NT2/D1 (cell line): ENCODE results near the gene ELF3.

Experiments
- DNase-seq: peaks from one replicate; pipeline ENCODE4 v3.0.0-alpha.2; 2011; ENCODE audit warnings: low read depth, low spot score
- H3K27me3 ChIP-seq: 2 replicates; pipeline ENCODE4 v1.6.0; 2011; ENCODE audit warnings: mild to moderate bottlenecking; ENCODE audit not compliant: insufficient read length, insufficient read depth
- H3K36me3 ChIP-seq: 2 replicates; pipeline ENCODE4 v1.6.1; 2011; ENCODE audit warnings: mild to moderate bottlenecking, low read length, mixed read lengths; ENCODE audit not compliant: insufficient read depth, insufficient read length
- H3K4me1 ChIP-seq: 2 replicates; pipeline ENCODE4 v1.5.1; 2011; ENCODE audit not compliant: insufficient read depth, insufficient read length
- H3K4me3 ChIP-seq: 2 replicates; pipeline ENCODE4 v1.5.1; 2011; ENCODE audit warnings: low read depth; ENCODE audit not compliant: insufficient read length
- H3K9ac ChIP-seq: 2 replicates; pipeline ENCODE4 v1.6.0; 2011; ENCODE audit warnings: low read depth; ENCODE audit not compliant: insufficient read length
- H3K9me3 ChIP-seq: 2 replicates; pipeline ENCODE4 v1.5.1; 2011; ENCODE audit warnings: mild to moderate bottlenecking, low read length; ENCODE audit not compliant: insufficient read depth
- SUZ12 ChIP-seq: IDR thresholded peaks from 2 replicates; pipeline ENCODE4 v1.6.1; 2011; ENCODE audit not compliant: insufficient read length, insufficient read depth; ENCODE audit errors: extremely low read depth
- YY1 ChIP-seq: IDR thresholded peaks from 2 replicates; pipeline ENCODE4 v1.6.1; 2011; ENCODE audit not compliant: insufficient read length, insufficient read depth
- ZNF274 ChIP-seq: IDR thresholded peaks from 2 replicates; pipeline ENCODE4 v1.6.1; 2011; ENCODE audit warnings: mild to moderate bottlenecking, low read depth, low read length

The ELF3 gene

DNA sequence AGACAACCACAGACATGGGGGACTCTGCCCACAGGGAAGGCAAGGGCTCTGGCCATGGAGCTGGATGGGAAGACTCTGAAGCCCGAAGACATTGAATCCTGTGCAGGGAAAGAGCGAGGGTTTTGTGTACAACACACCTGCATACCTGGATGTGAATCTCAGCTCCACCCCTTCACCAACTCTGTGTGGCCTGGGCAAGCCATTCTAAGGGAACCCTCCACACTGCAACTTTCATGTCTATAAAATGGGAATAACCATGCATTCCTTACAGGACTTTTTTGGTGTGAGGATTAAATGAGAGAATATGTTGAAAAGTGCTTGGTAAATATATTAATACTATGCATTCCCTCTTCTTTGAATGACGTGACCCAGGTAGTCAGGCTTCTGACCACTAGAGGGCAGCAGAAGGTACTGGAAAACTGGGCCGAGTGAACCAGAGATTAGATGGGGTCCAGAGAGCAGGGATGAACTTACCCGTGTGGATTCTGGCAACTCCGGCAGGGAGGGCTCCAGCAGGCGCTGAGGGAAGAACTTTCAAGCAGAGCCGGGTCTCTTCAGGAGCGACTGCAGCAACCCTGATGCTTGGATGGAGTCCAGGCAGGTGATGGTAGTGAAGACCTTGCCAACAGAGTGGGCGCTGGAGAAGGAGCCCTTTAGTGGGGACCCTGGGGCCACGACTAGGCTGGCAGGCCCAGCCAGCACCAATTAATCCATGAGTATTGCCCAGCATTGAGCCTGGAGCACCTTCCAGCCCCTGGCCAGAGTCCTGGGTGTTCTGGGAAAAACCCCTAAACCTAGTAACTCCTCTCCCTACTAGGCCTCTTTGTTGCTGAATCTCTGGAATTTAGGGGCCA lies 834 bp upstream of the ELF3 start:
- Histone ChIP-seq H3K9ac (peak overlapping the region; percentile 82), H3K36me3 (peaks cover 48% of the 10 kb centered on the region), H3K9me3 (no peaks in the 10 kb centered on the region), H3K4me3 (peak overlapping the region; percentile 61), H3K27me3 (no peaks in the 10 kb centered on the region), H3K4me1 (peaks cover 36% of the 10 kb centered on the region)
- peak; percentile 82 for DNase-seq
- no peak for TF ChIP-seq ZNF274
- no peak for TF ChIP-seq YY1
- no peak for TF ChIP-seq SUZ12

DNA sequence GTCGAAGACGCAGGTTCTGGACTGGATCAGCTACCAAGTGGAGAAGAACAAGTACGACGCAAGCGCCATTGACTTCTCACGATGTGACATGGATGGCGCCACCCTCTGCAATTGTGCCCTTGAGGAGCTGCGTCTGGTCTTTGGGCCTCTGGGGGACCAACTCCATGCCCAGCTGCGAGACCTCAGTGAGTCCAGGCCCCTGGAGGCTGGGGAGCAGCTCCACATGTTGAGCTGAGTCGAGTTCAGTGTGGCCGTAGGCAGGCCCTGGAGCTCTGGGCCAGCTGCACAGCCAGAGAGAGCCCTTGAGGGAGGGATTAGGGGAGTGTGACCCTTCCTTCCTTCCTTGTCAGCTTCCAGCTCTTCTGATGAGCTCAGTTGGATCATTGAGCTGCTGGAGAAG lies 1.6 kb downstream of the ELF3 start:
- H3K36me3 ChIP-seq = peaks cover 51% of the 10 kb centered on the region
- H3K9me3 ChIP-seq = no peaks in the 10 kb centered on the region
- peaks cover 31% of the 10 kb centered on the region for H3K4me1 ChIP-seq
- TF ChIP-seq YY1 (no peak), SUZ12 (no peak), ZNF274 (no peak)
- H3K9ac ChIP-seq = peak overlapping the region; percentile 18
- no peaks in the 10 kb centered on the region for H3K27me3 ChIP-seq
- DNase-seq = no peak
- H3K4me3 ChIP-seq = no peak overlapping the region

DNA sequence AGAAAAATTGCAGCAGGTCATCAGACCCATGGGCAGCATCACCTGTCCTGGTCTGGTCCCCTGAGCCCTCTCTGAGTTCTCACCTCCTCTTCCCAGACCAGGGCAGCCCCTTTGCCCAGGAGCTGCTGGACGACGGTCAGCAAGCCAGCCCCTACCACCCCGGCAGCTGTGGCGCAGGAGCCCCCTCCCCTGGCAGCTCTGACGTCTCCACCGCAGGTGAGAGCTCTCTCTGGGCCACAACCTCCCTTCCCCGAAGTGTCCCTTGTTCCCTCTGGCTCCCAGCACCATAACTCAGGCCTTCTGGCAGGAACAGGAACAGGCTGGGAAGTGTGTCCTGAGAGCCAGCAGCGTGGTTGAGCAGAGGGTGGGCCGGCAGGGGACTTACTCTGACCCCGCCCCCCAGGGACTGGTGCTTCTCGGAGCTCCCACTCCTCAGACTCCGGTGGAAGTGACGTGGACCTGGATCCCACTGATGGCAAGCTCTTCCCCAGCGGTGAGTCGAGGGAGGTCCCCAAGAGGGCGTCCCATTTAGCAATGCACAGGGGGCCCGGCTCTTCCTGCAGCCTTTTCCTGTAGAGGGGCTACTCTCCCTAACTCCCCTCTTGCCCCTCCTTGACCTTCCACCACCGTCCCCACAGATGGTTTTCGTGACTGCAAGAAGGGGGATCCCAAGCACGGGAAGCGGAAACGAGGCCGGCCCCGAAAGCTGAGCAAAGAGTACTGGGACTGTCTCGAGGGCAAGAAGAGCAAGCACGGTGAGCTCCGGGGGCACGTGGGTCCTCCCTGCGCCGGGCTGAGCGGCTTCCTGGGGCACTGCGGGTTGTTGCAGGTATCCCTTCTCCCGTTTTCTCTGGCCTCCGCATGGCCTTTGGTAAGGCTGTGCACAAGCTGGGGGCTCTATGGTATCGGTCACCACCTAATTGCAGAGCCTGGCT lies 2.4 kb downstream of the ELF3 start:
- H3K36me3 ChIP-seq = peaks cover 51% of the 10 kb centered on the region
- no peak for TF ChIP-seq ZNF274
- TF ChIP-seq SUZ12 = no peak
- no peak for TF ChIP-seq YY1
- no peaks in the 10 kb centered on the region for H3K27me3 ChIP-seq
- H3K9me3 ChIP-seq = no peaks in the 10 kb centered on the region
- DNase-seq = no peak
- no peak overlapping the region for H3K4me3 ChIP-seq
- H3K9ac ChIP-seq = peak overlapping the region; percentile 53
- peaks cover 35% of the 10 kb centered on the region for H3K4me1 ChIP-seq

- no peak overlapping the region for H3K4me3 ChIP-seq
- no peaks in the 10 kb centered on the region for H3K27me3 ChIP-seq
- peaks cover 51% of the 10 kb centered on the region for H3K36me3 ChIP-seq
- H3K9me3 ChIP-seq = no peaks in the 10 kb centered on the region
- TF ChIP-seq SUZ12 = no peak
- no peak for TF ChIP-seq ZNF274
- TF ChIP-seq YY1 = no peak
- H3K9ac ChIP-seq = no peak overlapping the region
- DNase-seq = no peak
- peaks cover 41% of the 10 kb centered on the region for H3K4me1 ChIP-seq
These were observed 3.2 kb downstream of the ELF3 start for GRCh38 chr1:202013603-202014002.

GRCh38 chr1:202014060-202014459 lies 3.7 kb downstream of the ELF3 start:
- TF ChIP-seq SUZ12 (no peak), ZNF274 (no peak), YY1 (no peak)
- Histone ChIP-seq H3K4me3 (no peak overlapping the region), H3K9ac (no peak overlapping the region), H3K4me1 (peaks cover 44% of the 10 kb centered on the region), H3K36me3 (peaks cover 51% of the 10 kb centered on the region), H3K9me3 (no peaks in the 10 kb centered on the region), H3K27me3 (no peaks in the 10 kb centered on the region)
- no peak for DNase-seq

GRCh38 chr1:202014915-202015661 lies 4.7 kb downstream of the ELF3 start:
- DNase-seq = no peak
- H3K9ac ChIP-seq = no peak overlapping the region
- peaks cover 51% of the 10 kb centered on the region for H3K36me3 ChIP-seq
- H3K4me1 ChIP-seq = peaks cover 36% of the 10 kb centered on the region
- H3K9me3 ChIP-seq = no peaks in the 10 kb centered on the region
- no peaks in the 10 kb centered on the region for H3K27me3 ChIP-seq
- TF ChIP-seq ZNF274 = no peak
- TF ChIP-seq YY1 = no peak
- TF ChIP-seq SUZ12 = no peak
- H3K4me3 ChIP-seq = no peak overlapping the region

DNA sequence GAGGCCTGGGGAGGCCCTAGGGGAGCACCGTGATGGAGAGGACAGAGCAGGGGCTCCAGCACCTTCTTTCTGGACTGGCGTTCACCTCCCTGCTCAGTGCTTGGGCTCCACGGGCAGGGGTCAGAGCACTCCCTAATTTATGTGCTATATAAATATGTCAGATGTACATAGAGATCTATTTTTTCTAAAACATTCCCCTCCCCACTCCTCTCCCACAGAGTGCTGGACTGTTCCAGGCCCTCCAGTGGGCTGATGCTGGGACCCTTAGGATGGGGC lies 5.2 kb downstream of the ELF3 start:
- H3K4me1 ChIP-seq = peaks cover 35% of the 10 kb centered on the region
- H3K9ac ChIP-seq = no peak overlapping the region
- no peaks in the 10 kb centered on the region for H3K9me3 ChIP-seq
- peaks cover 51% of the 10 kb centered on the region for H3K36me3 ChIP-seq
- no peaks in the 10 kb centered on the region for H3K27me3 ChIP-seq
- H3K4me3 ChIP-seq = no peak overlapping the region
- no peak for TF ChIP-seq YY1
- TF ChIP-seq ZNF274 = no peak
- no peak for TF ChIP-seq SUZ12
- DNase-seq = no peak
